GM18519 (cell line): ENCODE measurements around the gene NACA2.
"Not testable (repeated sequence)": the region's sequence is repeated elsewhere in the genome, so short reads cannot be mapped to it uniquely, and the experiment has no call there.

Experiments used
- ATAC-seq: cut with Tn5 transposase; IDR thresholded peaks from one replicate; pipeline ENCODE4 v1.9.1; 2021; ENCODE audit warnings: mild to moderate bottlenecking, moderate library complexity; ENCODE audit not compliant: unreplicated experiment, low FRiP score

Gene NACA2

GRCh38 chr17:61600621-61601020 lies 9.6 kb upstream of the NACA2 start:
- ATAC-seq, result no peak

- ATAC-seq, result no peak
These were observed 8.6 kb upstream of the NACA2 start for GRCh38 chr17:61599608-61600007.

GRCh38 chr17:61598014-61598413 lies 7.0 kb upstream of the NACA2 start:
- no peak for ATAC-seq

DNA sequence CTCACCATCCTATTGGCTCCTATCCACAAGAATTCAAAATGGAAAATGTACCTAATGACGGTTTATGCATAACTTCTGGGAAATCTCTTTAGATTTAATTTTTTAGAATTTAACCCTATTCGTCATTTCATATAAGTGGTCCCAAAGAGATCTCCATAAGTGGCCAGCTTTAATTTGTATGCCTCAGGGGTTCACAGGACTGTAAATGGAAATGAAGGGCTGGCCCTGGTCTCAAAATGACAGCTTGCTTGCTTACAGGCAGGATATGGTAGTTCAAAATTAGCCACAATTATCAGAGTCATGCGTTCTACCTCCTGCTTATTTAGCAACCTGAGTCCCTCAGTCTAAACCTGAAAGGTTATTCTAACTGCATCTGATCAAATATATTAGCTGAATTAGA lies 6.6 kb upstream of the NACA2 start:
- no peak for ATAC-seq

DNA sequence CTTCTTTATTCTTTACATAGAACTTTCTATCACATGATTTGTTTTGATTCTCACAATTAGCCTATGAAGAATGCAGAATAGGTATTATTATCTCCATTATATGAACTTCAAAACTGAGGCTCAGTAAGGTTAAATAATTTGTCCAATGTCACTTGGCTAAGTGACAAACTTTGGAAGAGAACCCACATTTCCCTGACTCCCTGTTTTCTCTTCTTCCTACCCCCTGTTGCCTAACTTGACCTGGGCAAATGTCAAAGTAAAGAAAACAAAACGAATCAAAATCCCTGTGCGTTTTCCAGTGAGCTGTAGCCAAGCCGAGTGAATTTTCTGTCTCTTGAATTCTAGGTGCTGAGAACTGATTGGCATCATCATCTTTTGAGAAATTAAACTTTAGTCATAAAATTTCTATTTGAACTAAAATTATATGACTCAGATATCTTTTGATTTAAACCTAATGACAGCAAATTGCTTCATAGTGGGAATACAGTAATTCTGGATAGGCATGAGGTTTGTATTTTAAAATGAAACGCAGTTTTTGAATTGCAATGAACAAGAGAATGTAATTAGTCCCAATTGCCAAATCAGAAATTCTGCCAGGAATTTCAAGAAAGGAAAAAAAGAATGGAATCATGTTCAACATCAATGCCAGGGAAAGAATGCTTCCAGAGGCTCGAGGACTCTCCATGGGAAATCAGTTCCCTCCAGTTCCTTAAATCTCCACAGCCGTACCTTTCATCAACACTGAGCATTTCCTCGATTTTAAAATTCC lies 4.6 kb upstream of the NACA2 start:
- no peak for ATAC-seq

DNA sequence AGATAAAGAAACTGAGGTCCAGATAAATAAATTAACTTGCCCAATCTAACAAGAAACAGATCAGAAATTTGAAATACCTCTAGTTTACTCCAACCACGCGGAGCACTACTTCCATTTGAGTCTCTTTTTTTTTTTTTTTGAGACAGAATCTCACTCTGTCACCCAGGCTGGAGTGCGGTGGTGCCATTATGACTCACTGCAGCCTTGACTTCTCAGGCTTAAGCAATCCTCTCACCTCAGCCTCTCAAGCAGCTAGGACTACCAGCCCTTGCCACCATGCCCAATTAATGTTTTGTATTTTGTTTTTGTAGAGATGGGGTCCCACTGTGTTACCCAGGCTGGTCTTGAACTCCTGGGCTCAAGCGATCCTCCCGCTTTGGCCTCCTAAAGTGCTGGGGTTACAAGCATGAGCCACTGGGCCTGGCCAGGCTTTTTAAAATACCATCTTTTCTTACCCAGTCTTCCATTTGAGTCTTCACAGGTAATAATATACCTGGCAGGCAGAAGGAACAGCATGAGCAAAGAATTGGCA lies 3.3 kb upstream of the NACA2 start:
- no peak for ATAC-seq

- ATAC-seq, result no peak
These were observed 2.4 kb upstream of the NACA2 start for GRCh38 chr17:61593426-61593825.

GRCh38 chr17:61591930-61592329 lies 911 bp upstream of the NACA2 start:
- no peak for ATAC-seq

GRCh38 chr17:61589990-61590389 lies 1.0 kb downstream of the NACA2 start:
- ATAC-seq, result no peak

DNA sequence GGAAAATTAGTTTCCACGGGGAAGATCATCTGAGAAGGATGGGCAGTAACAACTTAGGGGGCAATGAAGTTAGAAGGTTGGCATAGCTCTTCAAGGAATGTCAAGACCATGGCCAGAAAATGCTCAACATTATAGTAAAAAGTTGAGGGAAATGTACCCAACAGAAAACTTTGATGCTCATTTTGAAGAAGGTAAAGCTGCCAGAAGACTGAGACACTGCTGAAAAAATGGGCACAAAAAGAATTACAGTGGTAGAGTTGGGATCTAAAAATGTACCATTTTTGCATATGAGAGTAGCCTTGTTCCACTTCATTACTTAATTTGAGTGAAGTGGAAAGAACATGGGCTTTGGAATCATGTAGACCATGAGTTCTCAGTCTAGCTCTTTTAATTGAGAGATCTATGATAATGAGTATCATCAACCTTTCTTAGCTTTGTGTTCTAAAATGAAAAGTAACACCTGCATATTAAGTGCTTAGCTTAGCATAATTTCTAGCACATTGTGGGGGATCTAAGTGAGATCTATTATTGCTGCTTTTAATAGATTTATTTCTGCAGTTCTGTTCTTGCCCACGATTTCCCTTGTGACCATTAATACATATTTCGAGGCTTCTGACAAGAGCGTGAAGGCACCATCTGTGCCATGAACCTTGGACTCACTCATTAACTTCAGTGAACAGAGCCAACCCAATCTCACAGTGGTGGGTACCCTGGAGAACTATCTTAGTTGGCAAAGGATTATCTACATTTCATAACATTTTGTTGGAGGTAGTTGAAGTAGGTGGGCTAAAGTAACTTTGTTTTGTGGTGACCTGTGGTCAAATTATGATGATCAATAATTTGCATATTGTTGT lies 3.0 kb downstream of the NACA2 start:
- ATAC-seq, result no peak

DNA sequence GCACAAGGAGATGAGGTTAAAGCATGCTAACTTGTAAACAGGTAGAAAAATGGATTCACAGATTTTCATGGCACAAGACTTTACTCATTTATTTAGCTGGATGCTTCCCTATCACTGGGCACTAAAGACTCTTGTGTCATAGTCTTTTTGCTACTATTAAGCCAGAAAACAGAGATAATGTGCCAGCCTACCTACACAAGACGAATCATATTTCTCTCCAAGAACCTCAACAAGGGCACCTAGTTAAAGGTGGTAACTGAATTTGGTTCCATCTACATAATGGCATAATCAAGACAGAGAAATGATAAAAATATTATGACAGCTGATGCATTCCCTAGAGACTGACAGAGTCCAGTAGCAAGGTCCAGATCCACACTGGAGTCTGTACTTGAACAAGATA lies 3.8 kb downstream of the NACA2 start:
- ATAC-seq, result no peak

DNA sequence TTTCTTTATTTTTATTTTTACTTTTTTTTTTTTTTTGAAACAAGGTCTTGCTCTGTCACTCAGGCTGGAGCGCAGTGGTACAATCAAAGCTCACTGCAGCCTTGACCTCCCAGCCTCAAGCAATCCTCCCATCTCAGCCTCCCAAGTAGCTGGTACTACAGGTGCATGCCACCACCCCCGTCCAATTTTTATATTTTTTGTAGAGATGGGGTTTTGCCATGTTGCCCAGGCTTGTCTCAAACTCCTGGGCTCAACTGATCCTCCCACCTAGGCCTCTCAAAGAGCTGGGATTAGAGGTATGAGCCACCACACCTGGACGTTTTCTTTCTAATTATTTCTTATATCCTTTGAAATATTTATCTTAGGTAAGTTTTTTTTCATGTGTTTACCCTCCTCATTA lies 4.4 kb downstream of the NACA2 start:
- not testable (repeated sequence) for ATAC-seq

DNA sequence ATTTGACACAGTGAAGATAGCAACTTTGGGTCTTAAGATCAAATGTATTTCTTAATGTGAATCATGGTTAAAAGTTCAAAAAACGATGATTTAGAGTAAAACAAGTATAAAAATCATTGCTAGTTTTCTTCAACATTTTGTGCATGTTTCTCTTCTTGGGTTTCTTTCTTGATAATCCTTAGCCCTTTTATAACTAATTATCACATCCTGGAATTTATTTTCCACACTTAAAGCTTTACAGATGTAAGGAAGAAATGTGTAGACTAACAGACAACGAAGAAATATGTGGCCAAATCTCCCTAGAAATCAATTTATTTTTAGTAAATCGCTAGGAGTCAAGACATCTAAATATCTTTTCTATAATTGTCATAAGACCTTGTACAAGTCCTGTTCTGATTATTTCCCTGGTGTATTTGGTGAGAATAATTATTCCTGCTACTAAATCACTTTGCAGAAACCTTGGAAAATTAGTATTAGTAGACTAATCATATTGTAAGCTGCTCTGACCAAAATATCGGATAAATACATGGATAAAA lies 4.9 kb downstream of the NACA2 start:
- ATAC-seq, result no peak

DNA sequence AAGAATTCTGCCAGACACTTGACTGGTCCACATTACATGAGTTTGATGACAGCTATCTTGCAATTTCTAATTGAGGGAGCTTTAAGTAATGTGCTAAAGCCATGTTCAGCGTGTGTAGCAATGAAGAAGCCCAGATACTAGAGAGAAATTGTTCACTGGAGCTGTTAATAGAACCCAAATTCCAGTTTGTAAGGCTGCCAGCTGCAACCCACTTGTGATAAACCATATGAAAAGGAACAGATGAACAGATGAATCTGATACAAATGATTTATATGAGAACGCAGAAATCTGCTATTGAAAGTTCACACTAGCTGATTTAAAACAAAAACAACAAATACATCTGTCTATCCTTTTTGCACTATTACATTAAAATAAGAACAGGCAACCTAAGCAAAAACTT lies 6.2 kb downstream of the NACA2 start:
- no peak for ATAC-seq

GRCh38 chr17:61584266-61584665 lies 6.8 kb downstream of the NACA2 start:
- ATAC-seq, result no peak

DNA sequence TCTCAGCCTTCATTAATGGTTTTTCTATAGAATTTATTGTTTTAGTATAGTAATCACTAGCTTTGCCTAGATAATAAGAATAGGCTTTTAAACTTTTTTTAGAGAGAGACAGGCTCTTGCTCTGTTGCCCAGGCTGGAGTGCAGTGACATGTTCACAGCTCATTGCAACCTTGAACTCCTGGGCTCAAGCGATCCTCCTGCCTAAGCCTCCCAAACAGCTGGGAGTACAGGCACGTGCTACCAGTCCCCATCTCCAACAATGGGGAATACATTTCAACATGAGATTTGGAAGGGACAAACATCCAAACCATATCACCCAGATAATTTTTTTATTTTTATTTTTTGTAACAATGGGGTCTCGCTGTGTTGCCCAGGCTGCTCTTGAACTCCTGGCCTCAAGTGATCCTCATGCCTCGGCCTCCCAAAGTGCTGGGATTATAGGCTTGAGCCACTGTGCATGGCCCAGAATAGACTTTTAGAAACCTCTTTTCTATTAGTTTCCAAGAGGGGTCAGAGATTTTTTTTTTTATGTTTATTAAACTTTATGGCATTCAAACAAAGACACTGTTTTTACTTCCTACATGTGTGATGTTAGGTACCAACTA lies 7.3 kb downstream of the NACA2 start:
- ATAC-seq, result no peak

- ATAC-seq, result peak; percentile 71
These were observed 7.8 kb downstream of the NACA2 start for GRCh38 chr17:61583242-61583641.

DNA sequence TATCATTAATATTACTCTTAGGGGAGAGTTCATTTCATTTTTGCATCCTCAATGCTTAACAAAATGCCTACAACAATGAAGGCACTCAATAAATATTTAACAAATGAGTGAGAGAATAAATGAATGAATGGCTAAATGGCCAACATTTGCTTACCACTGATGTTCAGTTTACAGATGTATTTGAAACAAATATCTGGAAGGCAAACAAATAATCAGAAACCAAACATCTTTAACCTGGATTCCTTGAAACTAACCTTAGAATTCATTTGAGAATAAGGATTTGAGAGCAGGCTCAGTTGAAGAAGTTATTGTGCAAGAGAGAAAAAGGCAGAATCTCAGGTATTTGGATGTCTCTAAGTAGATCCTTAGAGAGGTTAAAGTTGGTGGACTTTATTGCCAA lies 8.4 kb downstream of the NACA2 start:
- ATAC-seq, result no peak

- no peak for ATAC-seq
These were observed 9.2 kb downstream of the NACA2 start for GRCh38 chr17:61581611-61582349.

DNA sequence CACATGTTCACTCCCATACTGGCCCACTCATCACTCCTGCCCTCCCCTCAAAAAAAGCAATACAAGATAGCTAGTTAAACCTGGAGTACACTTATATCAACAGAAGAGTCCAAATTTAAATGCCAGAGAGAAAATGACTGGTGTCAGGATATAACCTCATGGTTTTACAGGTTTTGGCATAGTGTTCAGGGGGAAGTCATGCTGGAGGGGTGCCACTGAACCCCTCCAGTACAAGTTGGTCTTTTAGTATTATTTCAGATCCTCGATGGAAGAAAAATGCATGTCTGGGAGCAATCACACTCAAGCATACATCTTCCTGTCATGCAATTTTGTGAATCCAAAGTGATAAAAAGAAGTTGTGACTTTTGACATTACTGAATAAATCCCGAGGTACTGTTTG lies 10.5 kb downstream of the NACA2 start:
- ATAC-seq, result no peak
